Fibroblast of the aortic adventitia (primary cell): ENCODE results near the gene CDK17. TPM values are rescaled to one million over a fixed set of nuclear protein-coding genes. Genes with fewer than 3 reads are reported as not detected.

ENCODE experiments used
- DNase-seq: peaks from one replicate; pipeline ENCODE4 v3.0.0-alpha.2; 2010; ENCODE audit warnings: low read depth
- H3K4me3 ChIP-seq: 2 replicates; pipeline ENCODE4 v1.5.1; 2011; ENCODE audit warnings: low read depth, mild to moderate bottlenecking, control low read depth, low read length, moderate library complexity
- CTCF ChIP-seq: IDR thresholded peaks from 2 replicates; pipeline ENCODE4 v1.5.1; 2011; ENCODE audit warnings: mild to moderate bottlenecking, low read length, control low read depth, inconsistent platforms; ENCODE audit not compliant: insufficient read depth
- total RNA-seq: library from RNA; depleted of rRNA; stranded (reverse); fragments of >200 nt; gene quantifications from 2 replicates; pipeline ENCODE4 v1.2.3, GENCODE V29; 2012; ENCODE audit warnings: low replicate concordance

CDK17 gene
- total RNA-seq, 1 donor = 49.1 TPM

GRCh38 chr12:96308881-96309280 is 91.4 kb downstream of the CDK17 start:
- TF ChIP-seq CTCF = no peak
- DNase-seq = peak; percentile 48
- no peak overlapping the region for H3K4me3 ChIP-seq

GRCh38 chr12:96305665-96306064 is 94.6 kb downstream of the CDK17 start:
- no peak for TF ChIP-seq CTCF
- no peak for DNase-seq
- H3K4me3 ChIP-seq = no peak overlapping the region

GRCh38 chr12:96303653-96304052 is 96.6 kb downstream of the CDK17 start:
- TF ChIP-seq CTCF = no peak
- DNase-seq = peak; percentile 23
- H3K4me3 ChIP-seq = no peak overlapping the region

- TF ChIP-seq CTCF = no peak
- H3K4me3 ChIP-seq = no peak overlapping the region
- no peak for DNase-seq
These were observed 97.4 kb downstream of the CDK17 start for GRCh38 chr12:96302687-96303310.

GRCh38 chr12:96301732-96302131 is 98.5 kb downstream of the CDK17 start:
- no peak overlapping the region for H3K4me3 ChIP-seq
- TF ChIP-seq CTCF = no peak

GRCh38 chr12:96300064-96300463 is 100.2 kb downstream of the CDK17 start:
- H3K4me3 ChIP-seq = no peak overlapping the region
- TF ChIP-seq CTCF = no peak
- DNase-seq = no peak

More at GRCh38 chr12:96301732-96302131, 98.5 kb downstream of the CDK17 start:
- DNase-seq = no peak

GRCh38 chr12:96297504-96297903 is 102.7 kb downstream of the CDK17 start:
- H3K4me3 ChIP-seq = no peak overlapping the region
- DNase-seq = no peak
- no peak for TF ChIP-seq CTCF
